Naive thymus-derived CD8-positive, alpha-beta T cell (primary cell): ENCODE measurements around the gene METTL9. TPM values are rescaled to one million over a fixed set of nuclear protein-coding genes. Genes with fewer than 3 reads are reported as not detected.
"Not testable (repeated sequence)": the region's sequence is repeated elsewhere in the genome, so short reads cannot be mapped to it uniquely, and the experiment has no call there.

Source experiments
- ATAC-seq, 2 donors: fragments of 150-1000 bp; cut with Tn5 transposase in 1 of 2; sonication (Bioruptor Pico), chemical (Tn5 transposase) in 1 of 2; 1 replicate in 1 of 2; 2 replicates in 1 of 2; pipeline ENCODE4 v1.10.0; 2021; ENCODE audit warnings: mild to moderate bottlenecking in 2 of 2, moderate library complexity in 2 of 2
- POLR2A ChIA-PET: fragments of 350-600 bp; sonication (Branson Sonifier 250); formaldehyde crosslinking; loops from one replicate; lab custom pipeline; 2021; ENCODE audit warnings: antibody characterized with exemption; lab: Charles Lee
- DNase-seq, 10 donors: peaks; one replicate each; pipeline versions ENCODE4 v3.0.0 to v3.0.0-alpha.2; 2020 to 2022
- H3K27ac Mint-ChIP-seq, 10 donors: one replicate each; pipeline ENCODE4 v1.8.0; 2020 to 2022; ENCODE audit warnings: mild to moderate bottlenecking in 10 of 10, mixed read lengths in 10 of 10, moderate library complexity in 4 of 10, inconsistent platforms in 1 of 10
- H3K27me3 Mint-ChIP-seq, 5 donors: one replicate each; pipeline ENCODE4 v1.8.0; 2021 to 2022; ENCODE audit warnings: mixed read lengths in 5 of 5
- H3K36me3 Mint-ChIP-seq, 3 donors: one replicate each; pipeline ENCODE4 v1.8.0; 2020 to 2022; ENCODE audit warnings: mixed read lengths in 3 of 3, mild to moderate bottlenecking in 2 of 3, inconsistent platforms in 1 of 3
- H3K4me1 Mint-ChIP-seq, 4 donors: one replicate each; pipeline ENCODE4 v1.8.0; 2021 to 2022; ENCODE audit warnings: mixed read lengths in 4 of 4
- H3K4me3 Mint-ChIP-seq, 10 donors: one replicate each; pipeline ENCODE4 v1.8.0; 2020 to 2022; ENCODE audit warnings: mild to moderate bottlenecking in 10 of 10, mixed read lengths in 10 of 10, moderate library complexity in 6 of 10, inconsistent platforms in 1 of 10
- H3K9me3 Mint-ChIP-seq, 9 donors: one replicate each; pipeline ENCODE4 v1.8.0; 2020 to 2022; ENCODE audit warnings: mixed read lengths in 9 of 9, mild to moderate bottlenecking in 3 of 9, inconsistent platforms in 1 of 9, moderate library complexity in 1 of 9
- polyA plus RNA-seq, 3 donors: library from polyadenylated mRNA; unstranded; fragments of 300-500 nt; fragmentation: Illumina TruSeq; gene quantifications; one replicate each; pipeline ENCODE4 v1.2.3, GENCODE V29; 2021
- total RNA-seq, 8 experiments: library from RNA in 2 of 8; stranded (reverse) in 2 of 8; gene quantifications; one replicate each; pipeline ENCODE4 v1.2.3 and lab custom pipeline; 2021 to 2026

Gene METTL9
- total and polyA plus RNA-seq, 5 experiments from 2014 or later: 80.9 to 156 (median 100) TPM

- Mint-ChIP-seq H3K4me3 (no peak overlapping the region), H3K4me1 (peaks cover 0 to 4% (median 0%) of the 10 kb centered on the region in 4 donors), H3K36me3 (no peaks in the 10 kb centered on the region), H3K27me3 (peaks cover 6 to 18% (median 7%) of the 10 kb centered on the region in 5 donors), H3K9me3 (peaks cover 0 to 6% (median 2%) of the 10 kb centered on the region in 9 donors), H3K27ac (no peak overlapping the region)
- DNase-seq (no peak), ATAC-seq (no peak)
- POLR2A ChIA-PET: no interaction called here
Observed at GRCh38 chr16:21685034-21685455, 85.7 kb downstream of the METTL9 start.

DNA sequence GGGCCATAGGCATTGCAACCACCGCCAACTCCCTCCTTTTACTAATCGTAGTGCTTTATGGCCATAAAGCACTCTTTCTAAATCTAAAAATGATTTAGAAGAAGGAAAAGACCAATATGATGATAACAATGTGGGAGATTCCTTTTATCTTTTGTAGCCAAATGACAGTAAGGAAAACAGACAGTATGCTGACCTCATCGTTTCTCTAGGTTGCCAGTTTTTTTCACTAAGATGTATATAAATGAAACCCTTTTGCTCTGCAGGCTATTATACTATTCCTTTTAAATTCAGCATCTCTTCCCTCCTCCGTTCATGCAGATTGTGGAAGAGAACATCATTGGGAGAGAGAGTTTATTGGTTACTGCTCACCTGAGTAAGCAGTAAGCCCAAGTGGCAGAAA lies 89.7 kb downstream of the METTL9 start:
- POLR2A ChIA-PET: no interaction called here
- no peak overlapping the region for H3K4me3 Mint-ChIP-seq
- H3K27me3 Mint-ChIP-seq: peaks cover 0 to 10% (median 2%) of the 10 kb centered on the region in 5 donors
- DNase-seq (no peak), ATAC-seq (no peak)
- H3K36me3 Mint-ChIP-seq: no peaks in the 10 kb centered on the region
- H3K27ac Mint-ChIP-seq: no peak overlapping the region
- H3K9me3 Mint-ChIP-seq: peaks cover 0 to 6% (median 2%) of the 10 kb centered on the region in 9 donors
- peaks cover 0 to 3% (median 0%) of the 10 kb centered on the region in 4 donors for H3K4me1 Mint-ChIP-seq

DNA sequence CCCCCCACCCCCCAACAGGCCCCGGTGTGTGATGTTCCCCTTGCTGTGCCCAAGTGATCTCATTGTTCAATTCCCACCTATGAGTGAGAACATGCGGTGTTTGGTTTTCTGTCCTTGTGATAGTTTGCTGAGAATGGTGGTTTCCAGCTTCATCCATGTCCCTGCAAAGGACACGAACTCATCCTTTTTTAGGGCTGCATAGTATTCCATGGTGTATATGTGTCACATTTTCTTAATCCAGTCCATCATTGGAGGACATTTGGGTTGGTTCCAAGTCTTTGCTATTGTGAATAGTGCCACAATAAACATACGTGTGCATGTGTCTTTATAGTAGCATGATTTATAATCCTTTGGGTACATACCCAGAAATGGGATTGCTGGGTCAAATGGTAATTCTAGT lies 91.6 kb downstream of the METTL9 start:
- H3K4me1 Mint-ChIP-seq, DNase-seq, H3K27me3 Mint-ChIP-seq, H3K4me3 Mint-ChIP-seq, H3K9me3 Mint-ChIP-seq, H3K27ac Mint-ChIP-seq, H3K36me3 Mint-ChIP-seq, ATAC-seq, POLR2A ChIA-PET: not testable (repeated sequence)

- H3K36me3 Mint-ChIP-seq: no peaks in the 10 kb centered on the region
- H3K9me3 Mint-ChIP-seq: no peaks in the 10 kb centered on the region
- ATAC-seq (no peak), DNase-seq (no peak)
- H3K27ac Mint-ChIP-seq: peak overlapping the region in 1 of 10 donors; percentile 9
- peaks cover 0 to 12% (median 4%) of the 10 kb centered on the region in 5 donors for H3K27me3 Mint-ChIP-seq
- H3K4me3 Mint-ChIP-seq: no peak overlapping the region
- H3K4me1 Mint-ChIP-seq: no peaks in the 10 kb centered on the region
- POLR2A ChIA-PET: no interaction called here
Observed at GRCh38 chr16:21694609-21695008, 95.2 kb downstream of the METTL9 start.

- Mint-ChIP-seq H3K27ac (no peak overlapping the region), H3K27me3 (peaks cover 0 to 4% (median 2%) of the 10 kb centered on the region in 5 donors), H3K9me3 (no peaks in the 10 kb centered on the region)
Observed at GRCh38 chr16:21697032-21697431, 97.7 kb downstream of the METTL9 start.

GRCh38 chr16:21698169-21699032 lies 99.0 kb downstream of the METTL9 start:
- Mint-ChIP-seq H3K27ac (peak overlapping the region in 1 of 10 donors; percentile 26), H3K27me3 (peaks cover 0 to 7% (median 2%) of the 10 kb centered on the region in 5 donors), H3K4me3 (no peak overlapping the region), H3K36me3 (no peaks in the 10 kb centered on the region), H3K4me1 (peaks cover 0 to 3% (median 0%) of the 10 kb centered on the region in 4 donors), H3K9me3 (no peaks in the 10 kb centered on the region)
- POLR2A ChIA-PET: no interaction called here
- DNase-seq: no peak
- no peak for ATAC-seq

More at GRCh38 chr16:21697032-21697431, 97.7 kb downstream of the METTL9 start:
- DNase-seq (no peak), ATAC-seq (no peak)
- Mint-ChIP-seq H3K4me3 (no peak overlapping the region), H3K4me1 (no peaks in the 10 kb centered on the region), H3K36me3 (no peaks in the 10 kb centered on the region)
- POLR2A ChIA-PET: no interaction called here

GRCh38 chr16:21701271-21701670 lies 101.9 kb downstream of the METTL9 start:
- peaks cover 0 to 10% (median 0%) of the 10 kb centered on the region in 4 donors for H3K4me1 Mint-ChIP-seq
- POLR2A ChIA-PET: no interaction called here
- H3K4me3 Mint-ChIP-seq: no peak overlapping the region
- no peak overlapping the region for H3K27ac Mint-ChIP-seq
- ATAC-seq: no peak
- peaks cover 0 to 8% (median under 1%) of the 10 kb centered on the region in 5 donors for H3K27me3 Mint-ChIP-seq
- DNase-seq: no peak
- H3K36me3 Mint-ChIP-seq: no peaks in the 10 kb centered on the region
- H3K9me3 Mint-ChIP-seq: no peaks in the 10 kb centered on the region

DNA sequence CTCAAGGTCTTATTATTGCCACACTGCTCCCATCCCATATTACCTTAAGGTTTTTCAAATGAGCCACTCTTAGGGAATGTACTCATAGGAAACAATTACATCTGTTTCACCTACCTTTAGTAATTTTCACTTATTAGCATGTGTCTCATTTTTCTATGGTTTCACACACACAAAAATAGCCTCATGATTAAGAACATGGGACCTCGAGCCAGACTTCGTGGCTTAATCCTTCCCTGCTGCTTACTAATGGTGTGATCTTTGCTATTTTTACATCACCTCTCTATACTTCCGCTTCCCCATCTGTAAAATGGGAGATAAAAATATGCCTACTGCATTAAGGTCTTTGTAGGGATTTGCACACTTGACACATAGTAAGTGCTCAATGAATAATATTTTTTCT lies 102.9 kb downstream of the METTL9 start:
- ATAC-seq (no peak), DNase-seq (no peak)
- H3K36me3 Mint-ChIP-seq: no peaks in the 10 kb centered on the region
- no peak overlapping the region for H3K27ac Mint-ChIP-seq
- POLR2A ChIA-PET: no interaction called here
- no peaks in the 10 kb centered on the region for H3K9me3 Mint-ChIP-seq
- H3K4me1 Mint-ChIP-seq: peaks cover 0 to 10% (median 0%) of the 10 kb centered on the region in 4 donors
- peaks cover 0 to 5% (median 0%) of the 10 kb centered on the region in 5 donors for H3K27me3 Mint-ChIP-seq
- H3K4me3 Mint-ChIP-seq: no peak overlapping the region

GRCh38 chr16:21703156-21703555 lies 103.8 kb downstream of the METTL9 start:
- Mint-ChIP-seq H3K4me1 (peaks cover 0 to 10% (median 0%) of the 10 kb centered on the region in 4 donors), H3K9me3 (no peaks in the 10 kb centered on the region), H3K27ac (no peak overlapping the region), H3K36me3 (no peaks in the 10 kb centered on the region), H3K4me3 (no peak overlapping the region), H3K27me3 (peaks cover 0 to 5% (median 0%) of the 10 kb centered on the region in 5 donors)
- ATAC-seq (no peak), DNase-seq (no peak)
- POLR2A ChIA-PET: no interaction called here

DNA sequence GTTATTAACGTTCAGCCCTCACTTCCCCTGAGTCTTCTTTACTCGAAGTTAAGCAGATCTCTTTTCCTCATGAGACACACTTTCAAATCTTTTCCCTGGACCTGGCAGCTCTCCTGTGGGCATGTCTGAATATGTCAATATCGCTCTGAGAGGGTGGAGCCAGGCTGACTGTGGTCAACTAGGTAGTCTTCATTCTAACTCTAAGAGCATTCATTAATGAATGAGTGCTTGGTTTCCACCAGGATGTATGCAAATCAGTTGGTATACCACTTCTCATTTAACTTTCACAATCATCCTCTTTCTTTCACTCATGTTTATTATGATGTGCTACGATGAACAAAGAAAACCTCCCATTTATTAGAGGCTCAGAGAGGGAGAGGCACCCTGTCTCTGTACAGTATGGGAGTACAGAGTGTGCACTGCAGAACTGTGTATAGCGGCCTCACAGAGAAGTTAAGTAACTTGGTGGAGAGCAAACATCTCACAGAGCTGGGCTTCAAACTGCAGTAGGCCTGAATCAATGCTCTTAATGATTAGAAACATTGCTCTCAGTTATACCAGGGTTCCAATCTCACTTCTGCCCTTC lies 104.3 kb downstream of the METTL9 start:
- H3K27me3 Mint-ChIP-seq: peaks cover 0 to 5% (median 0%) of the 10 kb centered on the region in 5 donors
- no peak for ATAC-seq
- no peaks in the 10 kb centered on the region for H3K36me3 Mint-ChIP-seq
- H3K27ac Mint-ChIP-seq: no peak overlapping the region
- POLR2A ChIA-PET: no interaction called here
- no peak overlapping the region for H3K4me3 Mint-ChIP-seq
- no peaks in the 10 kb centered on the region for H3K9me3 Mint-ChIP-seq
- peaks cover 0 to 12% (median 0%) of the 10 kb centered on the region in 4 donors for H3K4me1 Mint-ChIP-seq
- no peak for DNase-seq

DNA sequence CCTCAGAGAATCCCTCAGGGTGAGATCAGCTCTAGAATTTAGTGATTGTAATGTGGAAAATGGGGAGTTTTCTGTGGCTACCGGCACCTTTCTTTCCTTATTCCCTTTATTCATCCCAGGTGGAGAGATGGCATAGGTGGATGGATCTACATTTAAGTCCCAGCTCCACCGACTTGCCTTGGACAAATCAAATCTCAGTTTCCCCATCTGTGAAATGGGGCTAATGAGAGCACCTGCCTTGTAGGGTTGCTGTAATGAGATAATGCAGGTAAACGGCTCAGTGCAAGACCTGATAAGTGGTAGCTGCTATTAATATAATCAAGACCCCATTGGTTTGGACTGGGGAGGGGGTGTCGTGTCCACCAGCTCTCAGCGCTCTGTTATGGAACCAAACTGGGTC lies 104.9 kb downstream of the METTL9 start:
- DNase-seq (no peak), ATAC-seq (no peak)
- no peak overlapping the region for H3K27ac Mint-ChIP-seq
- POLR2A ChIA-PET: no interaction called here
- peaks cover 0 to 12% (median 0%) of the 10 kb centered on the region in 4 donors for H3K4me1 Mint-ChIP-seq
- no peaks in the 10 kb centered on the region for H3K36me3 Mint-ChIP-seq
- H3K4me3 Mint-ChIP-seq: no peak overlapping the region
- H3K27me3 Mint-ChIP-seq: peaks cover 0 to 5% (median 0%) of the 10 kb centered on the region in 5 donors
- H3K9me3 Mint-ChIP-seq: no peaks in the 10 kb centered on the region

- H3K27ac Mint-ChIP-seq: no peak overlapping the region
- POLR2A ChIA-PET: no interaction called here
Observed at GRCh38 chr16:21704733-21705132, 105.4 kb downstream of the METTL9 start.

More at GRCh38 chr16:21704733-21705132, 105.4 kb downstream of the METTL9 start:
- DNase-seq: no peak
- no peaks in the 10 kb centered on the region for H3K9me3 Mint-ChIP-seq
- H3K27me3 Mint-ChIP-seq: peaks cover 0 to 5% (median 0%) of the 10 kb centered on the region in 5 donors
- peaks cover 0 to 12% (median 0%) of the 10 kb centered on the region in 4 donors for H3K4me1 Mint-ChIP-seq
- H3K36me3 Mint-ChIP-seq: no peaks in the 10 kb centered on the region
- no peak for ATAC-seq
- no peak overlapping the region for H3K4me3 Mint-ChIP-seq
